SU-DHL-6 (cell line): Measurements from ENCODE around the gene SRSF5.
"Not testable (repeated sequence)": the region's sequence is repeated elsewhere in the genome, so short reads cannot be mapped to it uniquely, and the experiment has no call there.

Experiments used
- EZH2phosphoT487 ChIP-seq: fragments of 200-600 bp; sonication (generic), shearing (Covaris generic); conservative IDR thresholded peaks from 2 replicates; pipeline ENCODE4 v1.6.1; 2018; ENCODE audit warnings: mild to moderate bottlenecking, antibody characterized with exemption, low read length, moderate library complexity, mixed read lengths
- TF ChIP-seq, protein P1 (sequence below): fragments of 200-600 bp; sonication (generic); IDR thresholded peaks from one replicate; pipeline ENCODE4 v1.5.1; 2017; ENCODE audit warnings: antibody characterized with exemption, mild to moderate bottlenecking, low read length, moderate library complexity; ENCODE audit not compliant: insufficient read depth, poor library complexity, severe bottlenecking

GRCh38 chr14:69718614-69719013 lies 48.3 kb upstream of the SRSF5 start:
- TF ChIP-seq, protein P1, sequence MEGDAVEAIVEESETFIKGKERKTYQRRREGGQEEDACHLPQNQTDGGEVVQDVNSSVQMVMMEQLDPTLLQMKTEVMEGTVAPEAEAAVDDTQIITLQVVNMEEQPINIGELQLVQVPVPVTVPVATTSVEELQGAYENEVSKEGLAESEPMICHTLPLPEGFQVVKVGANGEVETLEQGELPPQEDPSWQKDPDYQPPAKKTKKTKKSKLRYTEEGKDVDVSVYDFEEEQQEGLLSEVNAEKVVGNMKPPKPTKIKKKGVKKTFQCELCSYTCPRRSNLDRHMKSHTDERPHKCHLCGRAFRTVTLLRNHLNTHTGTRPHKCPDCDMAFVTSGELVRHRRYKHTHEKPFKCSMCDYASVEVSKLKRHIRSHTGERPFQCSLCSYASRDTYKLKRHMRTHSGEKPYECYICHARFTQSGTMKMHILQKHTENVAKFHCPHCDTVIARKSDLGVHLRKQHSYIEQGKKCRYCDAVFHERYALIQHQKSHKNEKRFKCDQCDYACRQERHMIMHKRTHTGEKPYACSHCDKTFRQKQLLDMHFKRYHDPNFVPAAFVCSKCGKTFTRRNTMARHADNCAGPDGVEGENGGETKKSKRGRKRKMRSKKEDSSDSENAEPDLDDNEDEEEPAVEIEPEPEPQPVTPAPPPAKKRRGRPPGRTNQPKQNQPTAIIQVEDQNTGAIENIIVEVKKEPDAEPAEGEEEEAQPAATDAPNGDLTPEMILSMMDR, result not testable (repeated sequence)
- TF ChIP-seq EZH2phosphoT487, result not testable (repeated sequence)
